HepG2 (cell line): ENCODE measurements around the gene FAM216A. TPM values are rescaled to one million over a fixed set of nuclear protein-coding genes. Genes with fewer than 3 reads are reported as not detected.

Experiments
- AGO2 ChIP-seq: fragments of 200-400 bp; formaldehyde crosslinking; optimal IDR thresholded peaks from 2 replicates; pipeline ENCODE3; 2017; ENCODE audit warnings: mild to moderate bottlenecking, low read depth, low read length, moderate library complexity
- ATF1 ChIP-seq: IDR thresholded peaks from 2 replicates; pipeline ENCODE4 v1.6.1; 2016; ENCODE audit warnings: mild to moderate bottlenecking, control low read depth
- BRCA1 ChIP-seq: sonication (generic); formaldehyde crosslinking; IDR thresholded peaks from 2 replicates; pipeline ENCODE4 v1.4.0; 2020; ENCODE audit warnings: missing genetic modification reagents
- FOXO1 ChIP-seq: sonication (generic); formaldehyde crosslinking; IDR thresholded peaks from 2 replicates; pipeline ENCODE4 v1.4.0; 2020; ENCODE audit warnings: missing genetic modification reagents
- GLI4 ChIP-seq: sonication (generic); formaldehyde crosslinking; IDR thresholded peaks from 2 replicates; pipeline ENCODE4 v1.5.1; 2020; ENCODE audit warnings: missing genetic modification reagents, mild to moderate bottlenecking, moderate library complexity, borderline replicate concordance
- HMG20B ChIP-seq: conservative IDR thresholded peaks from 2 replicates; pipeline ENCODE4 v1.6.1; 2016; ENCODE audit warnings: missing genetic modification reagents, missing compliant biosample characterization
- HNF1A ChIP-seq, 2 experiments: sonication (generic) in 1 of 2; formaldehyde crosslinking in 1 of 2; IDR thresholded peaks; 2 replicates each; pipeline versions ENCODE4 v1.4.0 to v1.6.1; 2016 to 2020; ENCODE audit warnings: borderline replicate concordance in 1 of 2, low read depth in 1 of 2, mild to moderate bottlenecking in 1 of 2, missing genetic modification reagents in 1 of 2
- HNRNPLL ChIP-seq: fragments of 200-400 bp; formaldehyde crosslinking; IDR thresholded peaks from 2 replicates; pipeline ENCODE4 v1.6.1; 2017; ENCODE audit warnings: mild to moderate bottlenecking, low read depth, low read length; ENCODE audit not compliant: poor library complexity, severe bottlenecking
- HOXA5 ChIP-seq: sonication (generic); formaldehyde crosslinking; IDR thresholded peaks from 2 replicates; pipeline ENCODE4 v1.4.0; 2020; ENCODE audit warnings: missing genetic modification reagents
- KDM3A ChIP-seq: IDR thresholded peaks from 2 replicates; pipeline ENCODE4 v1.6.1; 2018; ENCODE audit warnings: low read depth, missing compliant biosample characterization
- PCBP2 ChIP-seq: fragments of 200-400 bp; formaldehyde crosslinking; optimal IDR thresholded peaks from 2 replicates; pipeline ENCODE3; 2018; ENCODE audit warnings: low read length, low read depth; ENCODE audit not compliant: poor library complexity, severe bottlenecking
- RBFOX2 ChIP-seq: fragments of 200-400 bp; formaldehyde crosslinking; IDR thresholded peaks from 2 replicates; pipeline ENCODE4 v1.6.1; 2017; ENCODE audit warnings: low read depth, mild to moderate bottlenecking, low read length
- TAF15 ChIP-seq: fragments of 200-400 bp; formaldehyde crosslinking; IDR thresholded peaks from one replicate; pipeline ENCODE4 v1.6.1; 2018; ENCODE audit warnings: mild to moderate bottlenecking, low read depth, low read length; ENCODE audit not compliant: poor library complexity, severe bottlenecking
- ZNF670 ChIP-seq: sonication (generic); formaldehyde crosslinking; IDR thresholded peaks from 2 replicates; pipeline ENCODE4 v1.8.0; 2022; ENCODE audit warnings: mild to moderate bottlenecking, missing genetic modification reagents, borderline replicate concordance
- ZNF672 ChIP-seq: sonication (generic); formaldehyde crosslinking; IDR thresholded peaks from 2 replicates; pipeline ENCODE4 v1.8.1; 2022; ENCODE audit warnings: missing genetic modification reagents
- ZNF674 ChIP-seq: sonication (generic); formaldehyde crosslinking; IDR thresholded peaks from 2 replicates; pipeline ENCODE4 v1.5.0; 2020; ENCODE audit warnings: low read depth, mild to moderate bottlenecking, missing genetic modification reagents
- ZNF724P ChIP-seq: sonication (generic); formaldehyde crosslinking; IDR thresholded peaks from 2 replicates; pipeline ENCODE4 v1.8.0; 2022; ENCODE audit warnings: missing genetic modification reagents, borderline replicate concordance
- polyA plus RNA-seq, 8 experiments: library from polyadenylated mRNA; depleted of rRNA in 3 of 8; stranded (reverse) in 7 of 8; unstranded in 1 of 8; fragments of >200 nt; fragmentation: Illumina TruSeq in 4 of 8; extraction: Trizol in 4 of 8; gene quantifications; 2 replicates each; pipeline versions ENCODE4 v1.2.1 to v1.2.3, GENCODE V29; 2011 to 2016; ENCODE audit warnings: low read depth in 4 of 8, missing spikeins in 1 of 8, mixed read lengths in 1 of 8; ENCODE audit not compliant: insufficient read depth in 1 of 8
- total RNA-seq, 5 experiments: library from RNA; depleted of rRNA; stranded (reverse); fragments of >200 nt; fragmentation: Illumina TruSeq; extraction: Trizol; gene quantifications; 2 replicates each; pipeline ENCODE4 v1.2.3, GENCODE V29; 2016; ENCODE audit warnings: low read depth in 1 of 5
- TF ChIP-seq, protein P1 (sequence below): sonication (generic); formaldehyde crosslinking; IDR thresholded peaks from 2 replicates; pipeline ENCODE4; 2020; ENCODE audit warnings: missing genetic modification reagents, mild to moderate bottlenecking, borderline replicate concordance
- TF ChIP-seq, protein P2 (sequence below): sonication (generic); formaldehyde crosslinking; IDR thresholded peaks from 2 replicates; pipeline ENCODE4 v1.5.1; 2020; ENCODE audit warnings: mild to moderate bottlenecking, moderate library complexity, missing genetic modification reagents

FAM216A gene
- total and polyA plus RNA-seq, 2 of the 13 experiments (the other 11 are each of a cell fraction or from before 2014, with no cell fraction given), result 20.3 to 31.2 TPM

GRCh38 chr12:110449799-110450497 lies 18.7 kb upstream of the FAM216A start, which contains the start of gene ARPC3 (continued):
- TF ChIP-seq HNF1A (IDR thresholded peaks at IDR 0.05; ENCODE audit: low read depth), result no peak
- peak; percentile 72; the same call in 1 of the 2 replicates for TF ChIP-seq HNF1A (CRISPR knock-in tag; IDR thresholded peaks at IDR 0.05; ENCODE audit: borderline replicate concordance)
- TF ChIP-seq ZNF674 (CRISPR knock-in tag), result 0 out of 2 replicates have a peak, but pooled peaks have one; percentile 31
- peak; percentile 54; the same call in 1 of the 2 replicates for TF ChIP-seq ZNF724P
- peak; percentile 57 for TF ChIP-seq FOXO1
- peak; percentile 33; the same call in 1 of the 2 replicates for TF ChIP-seq HOXA5 (CRISPR knock-in tag)
- 0 out of 2 replicates have a peak, but pooled peaks have one; percentile 32 for TF ChIP-seq BRCA1
- TF ChIP-seq RBFOX2, result peak; percentile 95
- TF ChIP-seq KDM3A (CRISPR knock-in tag), result peak; percentile 30
- TF ChIP-seq GLI4 (CRISPR knock-in tag), result peak; percentile 52; the same call in 1 of the 2 replicates
- TF ChIP-seq TAF15, result no peak
- TF ChIP-seq PCBP2, result no peak
- peak; percentile 66 for TF ChIP-seq HNRNPLL
- 0 out of 2 replicates have a peak, but pooled peaks have one; percentile 1 for TF ChIP-seq HMG20B (CRISPR knock-in tag)
- TF ChIP-seq, protein P1, sequence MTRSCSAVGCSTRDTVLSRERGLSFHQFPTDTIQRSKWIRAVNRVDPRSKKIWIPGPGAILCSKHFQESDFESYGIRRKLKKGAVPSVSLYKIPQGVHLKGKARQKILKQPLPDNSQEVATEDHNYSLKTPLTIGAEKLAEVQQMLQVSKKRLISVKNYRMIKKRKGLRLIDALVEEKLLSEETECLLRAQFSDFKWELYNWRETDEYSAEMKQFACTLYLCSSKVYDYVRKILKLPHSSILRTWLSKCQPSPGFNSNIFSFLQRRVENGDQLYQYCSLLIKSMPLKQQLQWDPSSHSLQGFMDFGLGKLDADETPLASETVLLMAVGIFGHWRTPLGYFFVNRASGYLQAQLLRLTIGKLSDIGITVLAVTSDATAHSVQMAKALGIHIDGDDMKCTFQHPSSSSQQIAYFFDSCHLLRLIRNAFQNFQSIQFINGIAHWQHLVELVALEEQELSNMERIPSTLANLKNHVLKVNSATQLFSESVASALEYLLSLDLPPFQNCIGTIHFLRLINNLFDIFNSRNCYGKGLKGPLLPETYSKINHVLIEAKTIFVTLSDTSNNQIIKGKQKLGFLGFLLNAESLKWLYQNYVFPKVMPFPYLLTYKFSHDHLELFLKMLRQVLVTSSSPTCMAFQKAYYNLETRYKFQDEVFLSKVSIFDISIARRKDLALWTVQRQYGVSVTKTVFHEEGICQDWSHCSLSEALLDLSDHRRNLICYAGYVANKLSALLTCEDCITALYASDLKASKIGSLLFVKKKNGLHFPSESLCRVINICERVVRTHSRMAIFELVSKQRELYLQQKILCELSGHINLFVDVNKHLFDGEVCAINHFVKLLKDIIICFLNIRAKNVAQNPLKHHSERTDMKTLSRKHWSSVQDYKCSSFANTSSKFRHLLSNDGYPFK, result peak; percentile 95; the same call in 1 of the 2 replicates
- TF ChIP-seq, protein P2, sequence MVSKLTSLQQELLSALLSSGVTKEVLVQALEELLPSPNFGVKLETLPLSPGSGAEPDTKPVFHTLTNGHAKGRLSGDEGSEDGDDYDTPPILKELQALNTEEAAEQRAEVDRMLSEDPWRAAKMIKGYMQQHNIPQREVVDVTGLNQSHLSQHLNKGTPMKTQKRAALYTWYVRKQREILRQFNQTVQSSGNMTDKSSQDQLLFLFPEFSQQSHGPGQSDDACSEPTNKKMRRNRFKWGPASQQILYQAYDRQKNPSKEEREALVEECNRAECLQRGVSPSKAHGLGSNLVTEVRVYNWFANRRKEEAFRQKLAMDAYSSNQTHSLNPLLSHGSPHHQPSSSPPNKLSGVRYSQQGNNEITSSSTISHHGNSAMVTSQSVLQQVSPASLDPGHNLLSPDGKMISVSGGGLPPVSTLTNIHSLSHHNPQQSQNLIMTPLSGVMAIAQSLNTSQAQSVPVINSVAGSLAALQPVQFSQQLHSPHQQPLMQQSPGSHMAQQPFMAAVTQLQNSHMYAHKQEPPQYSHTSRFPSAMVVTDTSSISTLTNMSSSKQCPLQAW (CRISPR knock-in tag), result peak; percentile 97
- TF ChIP-seq ZNF672 (CRISPR knock-in tag), result no peak
- TF ChIP-seq ZNF670 (CRISPR knock-in tag), result peak; percentile 45; the same call in 1 of the 2 replicates
- TF ChIP-seq AGO2, result peak; percentile 94
- no peak for TF ChIP-seq ATF1 (CRISPR knock-in tag)
